ENCODE data around the gene PLEKHB2.

DNA sequence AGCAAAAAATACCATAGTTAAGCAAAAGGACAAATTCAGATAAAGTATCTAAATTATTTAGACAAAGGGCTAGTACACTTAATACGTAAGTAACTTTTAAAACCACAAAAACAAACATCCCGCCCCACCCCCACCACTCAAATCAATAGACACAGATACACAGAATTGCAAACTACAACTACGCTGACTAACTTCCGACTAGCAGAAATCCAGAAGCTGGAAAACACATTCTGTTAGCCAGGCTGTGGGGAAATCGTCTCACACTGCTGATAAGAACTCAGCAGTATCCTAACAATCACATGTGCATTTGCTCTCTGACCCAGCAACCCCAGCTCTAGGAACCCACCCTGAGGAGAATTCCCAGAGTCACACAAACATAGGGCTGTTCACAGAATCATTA, 28.4 kb upstream of the PLEKHB2 start:
- TF ChIP-seq, protein P1, sequence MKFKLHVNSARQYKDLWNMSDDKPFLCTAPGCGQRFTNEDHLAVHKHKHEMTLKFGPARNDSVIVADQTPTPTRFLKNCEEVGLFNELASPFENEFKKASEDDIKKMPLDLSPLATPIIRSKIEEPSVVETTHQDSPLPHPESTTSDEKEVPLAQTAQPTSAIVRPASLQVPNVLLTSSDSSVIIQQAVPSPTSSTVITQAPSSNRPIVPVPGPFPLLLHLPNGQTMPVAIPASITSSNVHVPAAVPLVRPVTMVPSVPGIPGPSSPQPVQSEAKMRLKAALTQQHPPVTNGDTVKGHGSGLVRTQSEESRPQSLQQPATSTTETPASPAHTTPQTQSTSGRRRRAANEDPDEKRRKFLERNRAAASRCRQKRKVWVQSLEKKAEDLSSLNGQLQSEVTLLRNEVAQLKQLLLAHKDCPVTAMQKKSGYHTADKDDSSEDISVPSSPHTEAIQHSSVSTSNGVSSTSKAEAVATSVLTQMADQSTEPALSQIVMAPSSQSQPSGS (IDR thresholded peaks at IDR 0.05; ENCODE audit: low read length) = no peak
- TF ChIP-seq, protein P2, sequence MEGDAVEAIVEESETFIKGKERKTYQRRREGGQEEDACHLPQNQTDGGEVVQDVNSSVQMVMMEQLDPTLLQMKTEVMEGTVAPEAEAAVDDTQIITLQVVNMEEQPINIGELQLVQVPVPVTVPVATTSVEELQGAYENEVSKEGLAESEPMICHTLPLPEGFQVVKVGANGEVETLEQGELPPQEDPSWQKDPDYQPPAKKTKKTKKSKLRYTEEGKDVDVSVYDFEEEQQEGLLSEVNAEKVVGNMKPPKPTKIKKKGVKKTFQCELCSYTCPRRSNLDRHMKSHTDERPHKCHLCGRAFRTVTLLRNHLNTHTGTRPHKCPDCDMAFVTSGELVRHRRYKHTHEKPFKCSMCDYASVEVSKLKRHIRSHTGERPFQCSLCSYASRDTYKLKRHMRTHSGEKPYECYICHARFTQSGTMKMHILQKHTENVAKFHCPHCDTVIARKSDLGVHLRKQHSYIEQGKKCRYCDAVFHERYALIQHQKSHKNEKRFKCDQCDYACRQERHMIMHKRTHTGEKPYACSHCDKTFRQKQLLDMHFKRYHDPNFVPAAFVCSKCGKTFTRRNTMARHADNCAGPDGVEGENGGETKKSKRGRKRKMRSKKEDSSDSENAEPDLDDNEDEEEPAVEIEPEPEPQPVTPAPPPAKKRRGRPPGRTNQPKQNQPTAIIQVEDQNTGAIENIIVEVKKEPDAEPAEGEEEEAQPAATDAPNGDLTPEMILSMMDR (IDR thresholded peaks at IDR 0.05; ENCODE audit: control extremely low read depth in 1 of 3, insufficient read depth in 1 of 3, low read depth in 1 of 3, low read length in 3 of 3) = no peak
- TF ChIP-seq POLR2A (IDR thresholded peaks at IDR 0.05; ENCODE audit: control extremely low read depth in 1 of 2, low read depth in 2 of 2, low read length in 2 of 2) (no peak), KDM1A (IDR thresholded peaks at IDR 0.05; ENCODE audit: borderline replicate concordance, low read length) (no peak)
